HG03558 (cell line): ENCODE measurements around the gene MAGOH.
"Not testable (repeated sequence)": the region's sequence is repeated elsewhere in the genome, so short reads cannot be mapped to it uniquely, and the experiment has no call there.

Source experiments
- ATAC-seq: cut with Tn5 transposase; IDR thresholded peaks from one replicate; pipeline ENCODE4 v1.9.1; 2021; ENCODE audit warnings: moderate number of reproducible peaks; ENCODE audit not compliant: unreplicated experiment; ENCODE audit errors: extremely low read depth

Gene MAGOH

DNA sequence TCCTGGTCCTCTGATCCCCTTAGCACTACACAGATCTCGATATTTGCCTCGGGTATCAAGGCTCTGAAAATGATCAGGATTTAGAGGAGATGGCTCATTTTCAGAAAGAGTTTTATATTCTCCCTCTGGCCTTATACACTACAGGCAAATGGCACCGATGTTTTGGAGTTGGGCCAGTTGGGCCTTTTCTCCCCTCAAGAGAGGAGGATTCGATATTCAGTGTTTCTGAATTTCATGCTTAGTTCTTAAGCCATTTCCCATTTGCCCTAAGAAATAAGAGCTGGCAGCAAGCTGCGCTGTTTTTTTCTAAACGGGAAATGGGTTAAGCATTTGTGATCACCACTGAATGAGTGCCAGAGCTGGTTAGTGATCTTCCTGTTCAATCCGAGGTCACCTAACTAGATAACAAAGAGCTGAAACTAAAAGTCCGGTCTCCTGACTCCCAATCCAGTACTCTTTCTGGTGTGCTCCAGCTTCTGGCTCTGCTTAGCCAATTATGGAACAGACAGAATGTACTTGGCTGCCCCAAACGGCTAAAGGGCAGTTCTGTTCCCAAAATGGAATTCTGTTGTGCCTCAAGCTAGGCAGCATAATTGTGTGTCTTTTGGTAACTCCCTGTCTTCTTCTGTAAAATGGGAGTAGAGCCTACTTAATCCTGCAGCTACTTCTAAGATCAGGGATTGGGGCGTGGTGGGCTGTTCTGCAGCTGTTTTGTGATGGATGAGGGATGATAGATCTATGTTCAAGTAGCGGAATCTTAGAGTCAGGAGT is 42.9 kb downstream of the MAGOH start:
- no peak for ATAC-seq

- no peak for ATAC-seq
Observed at GRCh38 chr1:53190210-53190611, 48.1 kb downstream of the MAGOH start.

DNA sequence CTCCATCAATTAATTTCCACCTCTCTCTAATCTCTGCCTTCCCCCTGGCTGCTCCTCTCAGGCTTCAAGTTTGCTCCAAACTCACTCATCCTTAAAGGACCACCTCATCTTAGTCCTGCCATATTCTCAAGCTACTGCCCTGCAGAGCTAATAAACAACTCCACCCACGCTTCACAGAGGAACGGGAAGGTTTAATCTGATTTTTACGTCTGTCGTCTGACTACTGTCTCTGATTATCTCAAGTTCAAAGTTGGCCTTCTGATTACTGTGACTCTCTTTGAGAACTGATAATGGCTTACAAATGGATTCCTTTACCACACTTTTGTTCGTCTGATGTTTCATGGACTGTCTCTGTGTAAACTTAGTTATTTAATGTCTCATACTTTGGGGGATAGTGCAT is 49.3 kb downstream of the MAGOH start:
- no peak for ATAC-seq

GRCh38 chr1:53188099-53188498 is 50.2 kb downstream of the MAGOH start:
- no peak for ATAC-seq

DNA sequence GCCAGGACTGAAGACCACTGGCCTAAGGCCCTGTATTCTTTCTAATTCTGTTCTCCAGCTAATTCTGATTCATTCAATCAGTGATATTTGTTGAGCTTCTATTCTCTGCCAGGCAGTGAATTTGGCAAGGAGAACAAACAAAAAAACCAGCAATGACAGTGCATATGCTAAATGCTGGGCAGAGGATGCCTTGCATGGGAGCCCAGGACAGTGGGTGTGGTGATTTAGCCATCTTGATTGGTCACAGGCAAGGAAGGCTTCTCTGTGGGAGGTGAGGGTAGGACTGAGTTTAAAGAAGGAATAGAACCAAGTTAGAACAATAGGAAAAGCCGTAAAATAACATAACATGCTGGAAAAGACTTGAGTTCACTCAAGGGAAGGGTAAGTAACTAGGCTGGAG is 50.9 kb downstream of the MAGOH start:
- no peak for ATAC-seq

DNA sequence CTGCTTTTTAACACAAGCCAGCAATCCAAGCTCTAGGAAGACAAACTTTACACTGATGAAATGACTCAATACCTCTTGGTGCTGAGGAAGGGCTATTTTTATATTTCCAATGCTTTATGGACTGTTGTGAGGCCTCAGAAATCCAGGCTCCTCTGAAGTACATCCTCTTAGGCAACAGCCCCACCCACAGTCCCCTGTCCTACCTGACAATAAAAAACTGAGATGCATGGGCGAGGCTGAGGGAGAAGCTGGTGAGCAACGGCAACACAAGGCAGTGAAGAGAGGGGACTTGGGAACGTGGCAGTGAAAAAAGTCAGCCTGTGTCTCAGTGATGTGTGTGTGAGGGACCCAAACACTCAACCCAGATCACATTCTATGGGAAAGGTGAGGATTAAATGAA is 51.8 kb downstream of the MAGOH start:
- ATAC-seq = no peak

DNA sequence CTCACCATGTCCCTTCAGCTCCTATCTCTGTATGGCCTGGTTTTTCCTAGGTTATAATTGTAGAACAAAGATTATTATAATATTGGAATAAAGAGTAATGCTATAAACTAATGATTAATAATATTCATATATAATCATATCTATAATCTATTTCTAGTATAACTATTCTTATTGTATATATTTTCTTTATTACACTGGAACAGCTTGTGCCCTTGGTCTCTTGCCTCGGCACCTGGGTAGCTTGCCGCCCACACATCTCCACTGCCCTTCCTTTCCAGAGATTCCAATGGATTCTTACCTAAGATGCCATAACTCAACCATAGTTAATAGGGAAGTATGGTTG is 52.4 kb downstream of the MAGOH start:
- ATAC-seq = not testable (repeated sequence)

GRCh38 chr1:53183095-53183990 is 55.0 kb downstream of the MAGOH start:
- ATAC-seq = no peak

- no peak for ATAC-seq
Observed at GRCh38 chr1:53182716-53183094, 55.6 kb downstream of the MAGOH start.

GRCh38 chr1:53182111-53182593 is 56.2 kb downstream of the MAGOH start:
- ATAC-seq = no peak

DNA sequence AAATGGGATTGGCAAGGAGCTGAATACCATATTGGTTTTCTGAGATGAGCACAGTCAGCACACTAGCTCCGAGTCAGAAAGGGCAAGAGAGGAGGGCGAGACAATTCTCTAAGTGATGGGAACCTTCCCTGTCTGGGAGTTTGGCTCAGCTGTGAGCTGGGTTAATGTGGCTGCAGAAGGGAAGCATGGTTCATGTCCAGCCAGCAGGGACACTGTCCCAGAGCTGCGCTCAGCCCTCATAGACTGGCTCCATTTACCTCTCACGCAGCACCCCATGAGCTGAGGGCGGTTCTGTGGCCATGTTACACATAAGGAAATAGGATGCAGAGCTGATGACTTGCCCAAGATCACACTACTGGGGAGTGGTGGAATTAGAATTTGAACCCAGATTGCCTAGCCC is 57.4 kb downstream of the MAGOH start:
- no peak for ATAC-seq

DNA sequence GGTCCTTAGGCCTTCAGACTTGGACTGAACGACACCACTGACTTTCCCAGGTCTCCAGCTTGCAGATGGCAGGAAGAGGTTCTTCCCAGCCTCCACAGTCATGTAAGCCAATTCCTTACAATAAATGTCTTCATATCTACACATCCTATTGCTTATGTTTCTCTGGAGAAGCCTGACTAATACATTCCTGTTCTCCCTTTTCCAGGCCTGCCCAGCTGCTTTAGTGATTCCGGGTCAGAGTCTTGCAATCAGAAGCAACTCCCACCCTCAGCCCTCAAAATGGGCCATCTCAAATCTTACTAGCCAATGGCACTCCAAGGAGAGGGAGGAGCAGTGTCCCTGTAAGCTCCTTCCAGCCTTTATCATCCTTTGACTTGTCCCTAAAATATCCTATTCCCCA is 58.1 kb downstream of the MAGOH start:
- no peak for ATAC-seq
